DOHH2 (cell line): ENCODE data around the gene USP16.

ENCODE experiments used
- H3F3A ChIP-seq: fragments of 200-600 bp; sonication (generic), shearing (Covaris generic); 2 replicates; pipeline ENCODE4 v1.6.0; 2016; ENCODE audit warnings: antibody characterized with exemption, mild to moderate bottlenecking; ENCODE audit not compliant: control insufficient read depth, insufficient read depth
- H3K27ac ChIP-seq: fragments of 200-600 bp; sonication (generic); 2 replicates; pipeline ENCODE4 v1.5.1; 2014; ENCODE audit warnings: low read depth, mild to moderate bottlenecking, low read length, moderate library complexity
- H3K27me3 ChIP-seq: fragments of 200-600 bp; sonication (generic); 2 replicates; pipeline ENCODE4 v1.6.1; 2014; ENCODE audit warnings: mild to moderate bottlenecking, low read length, mixed read lengths; ENCODE audit not compliant: control insufficient read depth
- H3K36me3 ChIP-seq: fragments of 200-600 bp; sonication (generic); 2 replicates; pipeline ENCODE4 v1.6.1; 2014; ENCODE audit warnings: mild to moderate bottlenecking, low read length, moderate library complexity, mixed read lengths; ENCODE audit not compliant: control insufficient read depth
- H3K4me1 ChIP-seq: fragments of 200-600 bp; sonication (generic); 2 replicates; pipeline ENCODE4 v1.6.1; 2014; ENCODE audit warnings: mild to moderate bottlenecking, low read length, mixed read lengths; ENCODE audit not compliant: control insufficient read depth
- H3K4me2 ChIP-seq: fragments of 200-600 bp; sonication (generic); 2 replicates; pipeline ENCODE4 v1.6.0; 2014; ENCODE audit warnings: mild to moderate bottlenecking, low read length, moderate library complexity
- H3K4me3 ChIP-seq: fragments of 200-600 bp; sonication (generic); 2 replicates; pipeline ENCODE4 v1.5.1; 2014; ENCODE audit warnings: mild to moderate bottlenecking, low read length, mixed read lengths
- H3K79me2 ChIP-seq: fragments of 200-600 bp; sonication (generic); 2 replicates; pipeline ENCODE4 v1.6.1; 2014; ENCODE audit warnings: mild to moderate bottlenecking, low read length, mixed read lengths; ENCODE audit not compliant: control insufficient read depth
- H3K9me2 ChIP-seq: fragments of 200-600 bp; sonication (generic); replicated peaks from 2 replicates; pipeline ENCODE4 v1.6.1; 2014; ENCODE audit warnings: mild to moderate bottlenecking, low read length, mixed read lengths; ENCODE audit not compliant: control insufficient read depth
- H3K9me3 ChIP-seq: fragments of 200-600 bp; sonication (generic); 2 replicates; pipeline ENCODE4 v1.6.1; 2014; ENCODE audit warnings: antibody characterized with exemption, low read length, mixed read lengths; ENCODE audit not compliant: control insufficient read depth, insufficient read depth
- H4K20me1 ChIP-seq: fragments of 200-600 bp; sonication (generic); 2 replicates; pipeline ENCODE4 v1.6.0; 2014; ENCODE audit warnings: low read depth, mild to moderate bottlenecking, antibody characterized with exemption, low read length, moderate library complexity; ENCODE audit not compliant: control insufficient read depth, insufficient read depth
- EZH2phosphoT487 ChIP-seq: fragments of 200-600 bp; sonication (generic); IDR thresholded peaks from 2 replicates; pipeline ENCODE4 v1.6.1; 2017; ENCODE audit warnings: borderline replicate concordance, mild to moderate bottlenecking, antibody characterized with exemption, low read length, moderate library complexity, mixed read lengths
- TF ChIP-seq, protein P1 (sequence below): fragments of 200-600 bp; sonication (generic); IDR thresholded peaks from one replicate; pipeline ENCODE4 v1.5.1; 2014; ENCODE audit warnings: antibody characterized with exemption, mild to moderate bottlenecking, low read depth, low read length; ENCODE audit not compliant: poor library complexity, severe bottlenecking

USP16 gene

DNA sequence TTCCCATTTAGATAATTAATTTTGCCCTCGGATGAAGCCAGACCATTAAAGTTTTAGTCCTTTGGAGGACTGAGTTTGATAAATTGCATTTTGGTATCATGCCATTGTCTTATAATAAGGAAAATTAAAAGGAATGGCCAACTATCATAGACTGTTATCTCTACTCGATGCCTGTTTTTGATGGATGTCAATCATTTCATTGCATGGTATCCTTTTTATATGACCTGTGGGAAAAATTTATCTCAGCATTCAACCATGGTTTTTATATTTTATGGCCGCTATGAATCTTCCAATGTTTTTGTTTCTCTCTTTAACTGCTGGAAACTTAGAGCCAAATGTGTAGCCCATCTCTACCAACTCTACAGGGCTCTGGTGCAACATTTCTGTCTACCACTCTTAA, 58.8 kb downstream of the USP16 start:
- Histone ChIP-seq H3K27me3 (no peaks in the 10 kb centered on the region), H3K4me1 (peaks cover 30% of the 10 kb centered on the region), H3F3A (no peaks in the 10 kb centered on the region), H3K9me2 (no peaks in the 10 kb centered on the region), H3K9me3 (no peaks in the 10 kb centered on the region), H4K20me1 (no peaks in the 10 kb centered on the region), H3K27ac (no peak overlapping the region), H3K4me3 (no peak overlapping the region), H3K4me2 (no peak overlapping the region), H3K36me3 (no peaks in the 10 kb centered on the region), H3K79me2 (no peaks in the 10 kb centered on the region; the same call in 1 of the 2 replicates)
- TF ChIP-seq EZH2phosphoT487 = no peak
- TF ChIP-seq, protein P1, sequence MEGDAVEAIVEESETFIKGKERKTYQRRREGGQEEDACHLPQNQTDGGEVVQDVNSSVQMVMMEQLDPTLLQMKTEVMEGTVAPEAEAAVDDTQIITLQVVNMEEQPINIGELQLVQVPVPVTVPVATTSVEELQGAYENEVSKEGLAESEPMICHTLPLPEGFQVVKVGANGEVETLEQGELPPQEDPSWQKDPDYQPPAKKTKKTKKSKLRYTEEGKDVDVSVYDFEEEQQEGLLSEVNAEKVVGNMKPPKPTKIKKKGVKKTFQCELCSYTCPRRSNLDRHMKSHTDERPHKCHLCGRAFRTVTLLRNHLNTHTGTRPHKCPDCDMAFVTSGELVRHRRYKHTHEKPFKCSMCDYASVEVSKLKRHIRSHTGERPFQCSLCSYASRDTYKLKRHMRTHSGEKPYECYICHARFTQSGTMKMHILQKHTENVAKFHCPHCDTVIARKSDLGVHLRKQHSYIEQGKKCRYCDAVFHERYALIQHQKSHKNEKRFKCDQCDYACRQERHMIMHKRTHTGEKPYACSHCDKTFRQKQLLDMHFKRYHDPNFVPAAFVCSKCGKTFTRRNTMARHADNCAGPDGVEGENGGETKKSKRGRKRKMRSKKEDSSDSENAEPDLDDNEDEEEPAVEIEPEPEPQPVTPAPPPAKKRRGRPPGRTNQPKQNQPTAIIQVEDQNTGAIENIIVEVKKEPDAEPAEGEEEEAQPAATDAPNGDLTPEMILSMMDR = no peak

DNA sequence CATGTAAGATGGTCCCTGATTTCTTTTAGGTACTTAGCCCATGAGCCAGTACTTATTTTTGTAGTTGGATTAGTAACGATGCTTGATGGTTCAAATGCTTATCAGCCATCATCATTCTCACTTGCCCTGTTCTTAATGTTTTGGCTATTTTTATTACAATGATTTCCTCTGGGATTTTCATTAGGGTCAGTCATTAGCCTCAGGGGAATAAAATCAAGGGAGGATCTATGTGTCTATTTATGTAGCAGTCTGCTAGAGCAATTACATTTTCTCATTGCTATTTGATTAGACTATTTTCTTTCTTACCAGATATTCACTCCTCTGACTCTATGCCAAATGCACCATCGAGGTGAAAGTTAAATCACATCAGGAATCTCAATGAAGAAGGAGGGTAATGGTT, 59.9 kb downstream of the USP16 start:
- H3K4me2 ChIP-seq = no peak overlapping the region
- H3K27ac ChIP-seq = no peak overlapping the region
- H3K27me3 ChIP-seq = no peaks in the 10 kb centered on the region
- no peaks in the 10 kb centered on the region for H3K9me2 ChIP-seq
- no peaks in the 10 kb centered on the region for H3K9me3 ChIP-seq
- no peaks in the 10 kb centered on the region for H3K79me2 ChIP-seq
- no peaks in the 10 kb centered on the region for H4K20me1 ChIP-seq
- H3K4me1 ChIP-seq = peaks cover 20% of the 10 kb centered on the region
- H3F3A ChIP-seq = no peaks in the 10 kb centered on the region
- TF ChIP-seq, protein P1 = no peak
- no peak for TF ChIP-seq EZH2phosphoT487
- no peak overlapping the region for H3K4me3 ChIP-seq
- no peaks in the 10 kb centered on the region for H3K36me3 ChIP-seq

DNA sequence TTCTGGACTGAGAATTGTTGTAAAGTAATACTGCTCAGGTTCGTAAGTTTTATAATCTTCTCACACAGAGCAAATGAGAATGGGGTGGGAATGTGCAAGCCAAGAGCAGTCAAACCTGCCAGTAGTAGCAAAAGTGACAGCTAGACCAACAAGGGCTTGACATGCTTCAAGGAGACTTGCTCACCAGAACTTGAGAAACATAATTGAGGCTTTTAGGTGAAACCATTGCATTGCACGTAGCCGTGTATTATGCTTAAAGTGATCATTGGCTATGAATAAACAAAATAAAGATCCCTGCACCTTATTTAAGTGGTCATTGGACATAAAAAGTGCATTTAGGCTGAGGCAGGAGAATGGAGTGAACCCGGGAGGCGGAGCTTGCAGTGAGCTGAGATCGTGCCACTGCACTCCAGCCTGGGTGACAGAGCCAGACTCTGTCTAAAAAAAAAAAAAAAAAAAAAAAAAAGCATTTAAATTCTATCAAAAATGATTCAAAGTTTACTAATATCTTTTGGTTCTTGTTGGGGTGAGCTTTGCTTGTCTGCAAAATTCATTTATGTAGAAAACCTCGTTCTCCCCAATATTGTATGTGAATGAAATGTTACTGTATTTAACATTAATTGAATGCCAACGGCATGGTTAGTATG, 60.8 kb downstream of the USP16 start:
- no peaks in the 10 kb centered on the region for H3K9me3 ChIP-seq
- no peak for TF ChIP-seq EZH2phosphoT487
- TF ChIP-seq, protein P1 = no peak
- no peaks in the 10 kb centered on the region for H3K27me3 ChIP-seq
- no peaks in the 10 kb centered on the region for H3F3A ChIP-seq
- no peak overlapping the region for H3K4me3 ChIP-seq
- no peaks in the 10 kb centered on the region for H3K9me2 ChIP-seq
- no peak overlapping the region for H3K27ac ChIP-seq
- no peaks in the 10 kb centered on the region for H3K79me2 ChIP-seq
- H4K20me1 ChIP-seq = no peaks in the 10 kb centered on the region
- H3K4me1 ChIP-seq = peaks cover 20% of the 10 kb centered on the region
- H3K36me3 ChIP-seq = no peaks in the 10 kb centered on the region
- no peak overlapping the region for H3K4me2 ChIP-seq
